Right lobe of liver (tissue), 6 donors: Measurements from ENCODE around the gene SLC12A9. TPM values are rescaled to one million over a fixed set of nuclear protein-coding genes. Genes with fewer than 3 reads are reported as not detected.

Experiments
- ATAC-seq, 4 donors: fragments of 200-7000 bp; cut with Tn5 transposase; one replicate each; pipeline ENCODE4 v1.9.1; 2020; ENCODE audit warnings: mild to moderate bottlenecking in 4 of 4, moderate library complexity in 4 of 4
- DNase-seq, 3 donors: peaks; one replicate each; pipeline ENCODE4 v3.0.0-alpha.2; 2020
- H3K27ac ChIP-seq, 3 donors: fragments of 200-600 bp; one replicate each; pipeline ENCODE4 v1.8.0; 2022
- H3K27me3 ChIP-seq, 2 donors: fragments of 200-600 bp; one replicate each; pipeline ENCODE4 v1.8.0; 2022
- H3K36me3 ChIP-seq, 4 donors: fragments of 200-600 bp; sonication (generic) in 1 of 4; one replicate each; pipeline versions ENCODE4 v1.5.1 to v1.8.0; 2017 to 2022; ENCODE audit warnings: control low read depth in 1 of 4
- H3K4me1 ChIP-seq, 4 donors: fragments of 200-600 bp; sonication (generic) in 1 of 4; one replicate each; pipeline versions ENCODE4 v1.5.1 to v1.8.0; 2017 to 2022; ENCODE audit warnings: control low read depth in 1 of 4
- H3K4me3 ChIP-seq, 3 donors: fragments of 200-600 bp; one replicate each; pipeline ENCODE4 v1.8.0; 2022
- H3K9me3 ChIP-seq, 4 donors: fragments of 200-600 bp; sonication (generic) in 1 of 4; one replicate each; pipeline versions ENCODE4 v1.5.1 to v1.8.0; 2017 to 2022; ENCODE audit warnings: control low read depth in 1 of 4
- CTCF ChIP-seq, 4 donors: fragments of 200-600 bp in 3 of 4; fragments of 450-650 bp in 1 of 4; IDR thresholded peaks; one replicate each; pipeline versions ENCODE4 v1.5.1 to v1.8.0; 2016 to 2022; ENCODE audit warnings: antibody characterized with exemption in 4 of 4, mild to moderate bottlenecking in 2 of 4
- POLR2A ChIP-seq: fragments of 450-650 bp; IDR thresholded peaks from one replicate; pipeline ENCODE4 v1.6.1; 2017; ENCODE audit warnings: antibody characterized with exemption, mild to moderate bottlenecking
- WGBS: methylation state at CpG from one replicate; pipeline ENCODE4 v1.1.6; 2018; ENCODE audit warnings: low coverage, low lambda C conversion rate; ENCODE audit not compliant: insufficient coverage; ENCODE audit errors: missing lambda C conversion rate; 5-methylcytosine and 5-hydroxymethylcytosine counted together
- intact Hi-C, 2 donors: fragments of 100-400 bp; cut with DNase I; formaldehyde crosslinking; loops; one replicate each; pipeline versions ENCODE4 v1.11.2 to v1.14.1; 2022
- total RNA-seq, 6 experiments: library from RNA; depleted of rRNA in 2 of 6; stranded (reverse); fragments of >200 nt in 2 of 6; fragmentation: NEBNext Ultra II Directional in 3 of 6; extraction: Animal tissue kit (Norgen Biotek cat#: 25700) in 3 of 6; gene quantifications; one replicate each; pipeline versions ENCODE4 v1.1.0 to v1.2.4, GENCODE V29; 2016 to 2023
- donor health status: DM: no; HTN: yes; CAD: no.
- donor health status: DM: no; HTN: no; CAD: no.
- donor health status: DM: no; HTN: no; CAD: no.
- donor health status: DM: no; HTN: yes; CAD: no.
- donor health status: DM: no; HTN: yes; CAD: no.

SLC12A9 gene
- total RNA-seq, 6 experiments from 2014 or later: 7.1 to 10.6 (median 9.2) TPM

- ATAC-seq (no peak), DNase-seq (no peak)
- H3K4me1 ChIP-seq: peaks cover 0 to 17% (median 5%) of the 10 kb centered on the region in 4 donors
- intact Hi-C loops: no loop called here
- WGBS: 96% methylated on average over 20 of the region's 20 CpGs
- peaks cover 5 to 70% (median 24%) of the 10 kb centered on the region in 4 donors for H3K36me3 ChIP-seq
- no peak overlapping the region for H3K27ac ChIP-seq
- H3K4me3 ChIP-seq: no peak overlapping the region
- no peaks in the 10 kb centered on the region for H3K9me3 ChIP-seq
- TF ChIP-seq CTCF (IDR thresholded peaks at IDR 0.05): no peak
- TF ChIP-seq POLR2A: no peak
- H3K27me3 ChIP-seq: no peaks in the 10 kb centered on the region
Measured at GRCh38 chr7:100881136-100881535, 28.6 kb downstream of the SLC12A9 start.

- ATAC-seq (no peak), DNase-seq (no peak)
- Histone ChIP-seq H3K4me3 (no peak overlapping the region), H3K27me3 (no peaks in the 10 kb centered on the region), H3K36me3 (peaks cover 5 to 81% (median 29%) of the 10 kb centered on the region in 4 donors), H3K27ac (no peak overlapping the region), H3K9me3 (no peaks in the 10 kb centered on the region), H3K4me1 (peaks cover 0 to 6% (median 0%) of the 10 kb centered on the region in 4 donors)
- intact Hi-C loops: no loop called here
- TF ChIP-seq CTCF (IDR thresholded peaks at IDR 0.05) (no peak), POLR2A (no peak)
- WGBS: 90% methylated on average over 2 of the region's 9 CpGs
Measured at GRCh38 chr7:100882201-100882600, 29.7 kb downstream of the SLC12A9 start.

GRCh38 chr7:100882785-100883526 lies 30.4 kb downstream of the SLC12A9 start:
- Histone ChIP-seq H3K4me1 (peaks cover 0 to 6% (median 0%) of the 10 kb centered on the region in 4 donors), H3K27me3 (no peaks in the 10 kb centered on the region), H3K36me3 (peaks cover 5 to 85% (median 28%) of the 10 kb centered on the region in 4 donors), H3K9me3 (no peaks in the 10 kb centered on the region), H3K4me3 (no peak overlapping the region), H3K27ac (no peak overlapping the region)
- no peak for DNase-seq
- ATAC-seq: no peak
- no peak for TF ChIP-seq CTCF (IDR thresholded peaks at IDR 0.05)
- no peak for TF ChIP-seq POLR2A
- intact Hi-C loops: no loop called here
- WGBS: 87% methylated on average over 11 of the region's 24 CpGs

- no peak for DNase-seq
- Histone ChIP-seq H3K9me3 (no peaks in the 10 kb centered on the region), H3K4me1 (peaks cover 0 to 15% (median 7%) of the 10 kb centered on the region in 4 donors), H3K27me3 (no peaks in the 10 kb centered on the region), H3K36me3 (peaks cover 5 to 80% (median 30%) of the 10 kb centered on the region in 4 donors), H3K27ac (no peak overlapping the region), H3K4me3 (no peak overlapping the region)
- intact Hi-C loops: no loop called here
- no peak for TF ChIP-seq CTCF (IDR thresholded peaks at IDR 0.05)
- TF ChIP-seq POLR2A: no peak
- ATAC-seq: no peak
- 86% methylated on average over 21 of the region's 29 CpGs for WGBS
Measured at GRCh38 chr7:100884736-100885439, 32.4 kb downstream of the SLC12A9 start.
